Ascending aorta (tissue), 2 donors: Measurements from ENCODE around the gene SLC2A1. TPM values are rescaled to one million over a fixed set of nuclear protein-coding genes. Genes with fewer than 3 reads are reported as not detected.

Experiments used
- DNase-seq, 2 donors: peaks; one replicate each; pipeline ENCODE4 v3.0.0-alpha.2; 2019; ENCODE audit warnings: low spot score in 2 of 2
- H3K27ac ChIP-seq, 2 donors: fragments of 200-600 bp; sonication (generic); one replicate each; pipeline ENCODE4 v1.5.1; 2016 to 2017; ENCODE audit warnings: mild to moderate bottlenecking in 1 of 2
- H3K27me3 ChIP-seq: fragments of 200-600 bp; sonication (generic); one replicate; pipeline ENCODE4 v1.5.1; 2017
- H3K36me3 ChIP-seq, 2 donors: fragments of 200-600 bp; sonication (generic); one replicate each; pipeline ENCODE4 v1.5.1; 2016
- H3K4me1 ChIP-seq, 2 donors: fragments of 200-600 bp; sonication (generic); one replicate each; pipeline ENCODE4 v1.5.1; 2016 to 2017; ENCODE audit warnings: mild to moderate bottlenecking in 1 of 2
- H3K4me3 ChIP-seq, 2 donors: fragments of 200-600 bp; sonication (generic); one replicate each; pipeline ENCODE4 v1.5.1; 2016 to 2017; ENCODE audit warnings: mild to moderate bottlenecking in 1 of 2
- H3K9me3 ChIP-seq, 2 donors: fragments of 200-600 bp; sonication (generic); one replicate each; pipeline ENCODE4 v1.5.1; 2016
- CTCF ChIP-seq, 3 experiments: fragments of 200-600 bp in 2 of 3; fragments of 450-650 bp in 1 of 3; sonication (generic) in 2 of 3; IDR thresholded peaks; one replicate each; pipeline ENCODE4 v1.5.1; 2016 to 2019; ENCODE audit warnings: antibody characterized with exemption in 3 of 3, mild to moderate bottlenecking in 1 of 3, moderate library complexity in 1 of 3
- intact Hi-C: fragments of 100-400 bp; cut with DNase I; formaldehyde crosslinking; loops from one replicate; pipeline ENCODE4 v1.15.1; 2023
- total RNA-seq: library from RNA; depleted of rRNA; stranded (reverse); fragments of >200 nt; gene quantifications from one replicate; pipeline ENCODE4 v1.1.0, GENCODE V29; 2016

Gene SLC2A1
- total RNA-seq, 1 donor from 2014 or later = 15.5 TPM

DNA sequence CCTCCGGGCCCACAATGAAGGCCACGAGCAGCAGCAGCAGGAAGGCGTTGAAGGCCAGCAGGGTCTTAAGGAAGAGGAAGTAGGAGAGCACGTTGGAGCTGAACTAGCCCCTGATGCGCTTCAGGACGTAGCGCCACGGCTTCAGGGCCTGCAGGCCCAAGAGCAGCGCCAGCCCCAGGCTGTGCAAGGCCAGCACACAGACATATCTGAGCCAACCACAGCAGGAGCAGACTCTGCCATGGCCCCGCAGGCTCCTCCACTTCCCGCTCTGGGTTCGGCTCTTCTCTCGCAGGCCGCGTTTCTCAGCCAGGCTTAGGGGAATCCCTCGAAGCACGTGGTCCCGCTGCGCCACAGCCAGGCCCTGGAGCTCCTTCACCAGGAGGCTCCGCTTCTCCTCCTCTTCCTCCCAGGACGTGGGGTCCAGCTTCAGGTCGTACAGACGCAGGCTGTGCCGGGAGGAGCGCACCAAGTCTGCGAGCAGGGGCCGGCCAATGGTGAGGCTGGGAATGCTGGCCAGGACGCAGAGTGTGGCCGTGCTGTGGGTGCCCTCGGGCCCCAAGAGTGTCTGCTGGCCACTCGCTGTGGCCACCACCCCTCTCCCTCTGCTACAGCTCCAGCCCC lies 70.5 kb downstream of the SLC2A1 start:
- intact Hi-C loops = no loop called here
- Histone ChIP-seq H3K4me1 (no peaks in the 10 kb centered on the region), H3K27me3 (no peaks in the 10 kb centered on the region), H3K4me3 (no peak overlapping the region), H3K27ac (no peak overlapping the region), H3K36me3 (no peaks in the 10 kb centered on the region), H3K9me3 (no peaks in the 10 kb centered on the region)
- DNase-seq = no peak
- no peak for TF ChIP-seq CTCF (IDR thresholded peaks at IDR 0.05)

DNA sequence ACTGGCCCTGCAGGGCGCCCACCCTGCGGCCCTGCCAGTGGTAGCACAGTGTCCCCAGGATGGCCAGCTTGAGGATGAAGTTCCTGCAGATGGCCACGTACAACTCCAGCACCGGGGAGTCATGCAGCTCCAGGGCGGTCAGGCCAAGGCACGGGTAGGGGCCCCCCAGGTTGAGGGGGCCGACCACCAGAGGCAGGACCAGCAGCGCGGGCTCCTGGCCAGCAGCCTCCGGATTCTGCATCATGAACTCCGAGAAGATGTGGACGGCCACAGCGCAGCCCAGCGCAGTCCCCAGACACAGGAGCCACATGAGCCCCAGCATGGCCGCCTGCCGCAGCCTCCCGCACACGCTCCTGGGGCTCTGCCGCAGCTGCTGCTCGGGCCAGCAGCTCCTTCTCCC lies 71.3 kb downstream of the SLC2A1 start:
- TF ChIP-seq CTCF (IDR thresholded peaks at IDR 0.05) = no peak
- H3K27me3 ChIP-seq = no peaks in the 10 kb centered on the region
- intact Hi-C loops = no loop called here
- H3K9me3 ChIP-seq = no peaks in the 10 kb centered on the region
- no peaks in the 10 kb centered on the region for H3K36me3 ChIP-seq
- no peak for DNase-seq
- H3K27ac ChIP-seq = no peak overlapping the region
- H3K4me3 ChIP-seq = no peak overlapping the region
- H3K4me1 ChIP-seq = no peaks in the 10 kb centered on the region

DNA sequence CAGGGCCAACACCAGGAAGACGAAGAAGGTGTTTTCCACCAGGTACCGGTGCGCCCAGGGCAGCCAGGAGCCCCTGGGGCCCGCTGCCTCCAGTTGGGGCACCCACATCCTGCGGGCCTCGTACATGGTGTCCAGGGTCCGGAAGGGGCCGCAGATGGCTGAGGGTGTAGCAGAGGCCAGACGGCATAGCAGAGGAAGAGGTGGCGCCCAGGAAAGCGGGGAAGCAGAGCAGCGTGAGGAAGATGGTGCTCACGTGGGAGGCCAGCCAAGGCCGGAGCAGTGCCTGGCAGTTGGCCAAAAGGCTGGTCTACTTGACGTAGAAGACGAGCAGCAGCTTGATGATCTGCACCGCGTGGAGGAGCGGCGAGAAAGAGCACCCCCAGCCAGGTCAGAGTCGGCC lies 71.9 kb downstream of the SLC2A1 start:
- Histone ChIP-seq H3K4me3 (no peak overlapping the region), H3K36me3 (no peaks in the 10 kb centered on the region), H3K9me3 (no peaks in the 10 kb centered on the region), H3K27me3 (no peaks in the 10 kb centered on the region), H3K27ac (no peak overlapping the region), H3K4me1 (no peaks in the 10 kb centered on the region)
- no peak for DNase-seq
- TF ChIP-seq CTCF (IDR thresholded peaks at IDR 0.05) = no peak
- intact Hi-C loops = no loop called here

DNA sequence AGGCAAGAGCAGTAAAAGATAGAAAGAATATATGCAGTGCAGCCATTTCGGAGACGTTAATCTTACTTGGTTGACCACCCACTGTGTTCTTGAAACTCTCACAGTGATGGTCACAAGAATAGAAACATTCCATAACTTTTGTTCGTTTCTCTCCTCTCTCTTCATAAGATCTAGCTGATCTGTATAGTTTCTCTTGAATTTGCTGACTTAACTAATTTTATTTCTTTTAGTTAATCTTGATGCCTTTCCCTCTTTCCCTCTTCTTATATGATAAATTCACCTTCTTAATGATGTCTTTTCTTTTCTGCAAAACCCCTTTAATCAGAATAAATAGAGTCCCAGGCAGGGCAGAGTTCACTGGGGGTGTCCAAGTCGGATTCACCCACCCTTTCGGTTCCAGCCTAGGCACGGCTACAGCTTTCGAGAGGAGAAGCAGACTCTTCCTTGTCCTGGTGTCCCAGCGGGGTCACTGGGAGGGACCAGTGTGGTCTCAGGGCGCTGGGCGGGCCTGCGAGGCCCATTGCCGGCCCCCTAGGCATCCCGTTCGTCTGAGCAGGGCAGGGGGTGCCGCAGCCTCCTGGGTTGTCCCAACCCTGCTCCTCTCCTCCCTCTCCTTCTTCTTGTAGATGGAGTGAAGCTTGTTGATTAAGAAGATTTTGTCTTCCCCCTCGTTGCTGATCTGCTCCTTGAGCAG lies 72.5 kb downstream of the SLC2A1 start:
- H3K9me3 ChIP-seq = no peaks in the 10 kb centered on the region
- DNase-seq = no peak
- TF ChIP-seq CTCF (IDR thresholded peaks at IDR 0.05) = no peak
- H3K27me3 ChIP-seq = no peaks in the 10 kb centered on the region
- no peaks in the 10 kb centered on the region for H3K36me3 ChIP-seq
- H3K4me3 ChIP-seq = no peak overlapping the region
- intact Hi-C loops = no loop called here
- H3K27ac ChIP-seq = no peak overlapping the region
- H3K4me1 ChIP-seq = no peaks in the 10 kb centered on the region

DNA sequence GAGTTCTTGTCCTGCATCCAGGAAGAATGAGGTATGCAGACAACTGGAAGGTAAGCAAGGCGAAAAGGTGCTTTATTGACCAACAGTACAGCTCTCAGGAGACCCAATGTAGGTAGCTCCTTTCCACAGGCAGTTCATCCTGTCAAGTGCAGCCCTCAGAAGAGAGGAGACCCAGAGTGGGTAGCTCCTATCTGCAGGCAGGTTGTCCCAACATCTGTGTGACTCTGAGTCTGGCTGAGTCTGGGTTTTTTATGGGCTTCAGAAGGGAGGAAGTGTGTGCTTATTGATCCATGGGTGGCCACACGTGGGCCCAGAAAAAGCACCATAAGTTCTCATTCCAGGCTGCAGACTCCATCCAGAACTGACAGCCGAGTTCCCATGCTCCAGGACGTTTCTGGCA lies 78.3 kb downstream of the SLC2A1 start:
- H3K9me3 ChIP-seq = no peaks in the 10 kb centered on the region

More for the DNA sequence above, 78.3 kb downstream of the SLC2A1 start:
- intact Hi-C loops = no loop called here
- H3K4me1 ChIP-seq = no peaks in the 10 kb centered on the region
- H3K36me3 ChIP-seq = no peaks in the 10 kb centered on the region
- DNase-seq = no peak
- H3K4me3 ChIP-seq = no peak overlapping the region
- TF ChIP-seq CTCF (IDR thresholded peaks at IDR 0.05) = no peak
- H3K27ac ChIP-seq = no peak overlapping the region
- no peaks in the 10 kb centered on the region for H3K27me3 ChIP-seq
